Activated CD8-positive, alpha-beta T cell treated with anti-CD3 and anti-CD28 coated beads for 36 hours (primary cell): Measurements from ENCODE around the gene SIL1. TPM values are rescaled to one million over a fixed set of nuclear protein-coding genes. Genes with fewer than 3 reads are reported as not detected.

Experiments
- ATAC-seq: fragments of 200-7000 bp; cut with Tn5 transposase; one replicate; pipeline ENCODE4 v1.10.0; 2021; ENCODE audit warnings: mild to moderate bottlenecking, moderate library complexity
- CTCF ChIA-PET: fragments of 350-600 bp; sonication (Branson Sonifier 250); formaldehyde crosslinking; loops from one replicate; lab custom pipeline; 2021; ENCODE audit warnings: antibody characterized with exemption; lab: Charles Lee
- POLR2A ChIA-PET: fragments of 350-600 bp; sonication (Branson Sonifier 250); formaldehyde crosslinking; loops from one replicate; lab custom pipeline; 2021; ENCODE audit warnings: antibody characterized with exemption; lab: Charles Lee
- DNase-seq: peaks from one replicate; pipeline ENCODE4 v3.0.0-alpha.2; 2020
- H3K27ac Mint-ChIP-seq: one replicate; pipeline ENCODE4 v1.8.0; 2021; ENCODE audit warnings: mild to moderate bottlenecking, mixed read lengths
- H3K27me3 Mint-ChIP-seq: one replicate; pipeline ENCODE4 v1.8.0; 2021; ENCODE audit warnings: mixed read lengths
- H3K36me3 Mint-ChIP-seq: one replicate; pipeline ENCODE4 v1.8.0; 2021; ENCODE audit warnings: low read depth, mixed read lengths
- H3K4me1 Mint-ChIP-seq: one replicate; pipeline ENCODE4 v1.8.0; 2021; ENCODE audit warnings: low read depth, mixed read lengths
- H3K4me3 Mint-ChIP-seq: one replicate; pipeline ENCODE4 v1.8.0; 2021; ENCODE audit warnings: mild to moderate bottlenecking, moderate library complexity, mixed read lengths
- H3K9me3 Mint-ChIP-seq: one replicate; pipeline ENCODE4 v1.8.0; 2021; ENCODE audit warnings: mixed read lengths
- CTCF ChIP-seq: fragments of 200-600 bp; IDR thresholded peaks from one replicate; pipeline ENCODE4 v1.8.0; 2022; ENCODE audit warnings: antibody characterized with exemption, mild to moderate bottlenecking
- intact Hi-C: fragments of 100-400 bp; cut with micrococcal nuclease; formaldehyde crosslinking; loops from one replicate; pipeline ENCODE4 v1.10.0; 2022
- total RNA-seq, 2 experiments: library from RNA; stranded (reverse); gene quantifications; one replicate each; pipeline ENCODE4 v1.2.3, GENCODE V29; 2021

The SIL1 gene
- total RNA-seq, 2 experiments from 2014 or later: 27.6 to 32.3 TPM

GRCh38 chr5:139079225-139079990 is 118.8 kb downstream of the SIL1 start:
- CTCF ChIA-PET: no interaction called here
- POLR2A ChIA-PET: interaction anchor here (0.6 kb wide), 1 partner anchor 14 kb away, joined by 4 read pairs; no protein-coding TSS in a partner anchor

GRCh38 chr5:139078345-139078744 is 119.8 kb downstream of the SIL1 start:
- Mint-ChIP-seq H3K4me3 (no peak overlapping the region), H3K27me3 (no peaks in the 10 kb centered on the region), H3K36me3 (no peaks in the 10 kb centered on the region), H3K4me1 (peaks cover 8% of the 10 kb centered on the region), H3K27ac (no peak overlapping the region), H3K9me3 (no peaks in the 10 kb centered on the region)
- ChIA-PET CTCF (interaction anchor here (0.7 kb wide), 1 partner anchor 919 kb away, joined by 4 read pairs; no protein-coding TSS in a partner anchor), POLR2A (no interaction called here)
- DNase-seq (no peak), ATAC-seq (no peak)
- intact Hi-C loops: no loop called here
- TF ChIP-seq CTCF: no peak

More at GRCh38 chr5:139079225-139079990, 118.8 kb downstream of the SIL1 start:
- Mint-ChIP-seq H3K27me3 (no peaks in the 10 kb centered on the region), H3K4me3 (no peak overlapping the region), H3K36me3 (no peaks in the 10 kb centered on the region), H3K4me1 (peaks cover 8% of the 10 kb centered on the region), H3K9me3 (no peaks in the 10 kb centered on the region), H3K27ac (no peak overlapping the region)
- no peak for TF ChIP-seq CTCF
- no peak for ATAC-seq
- DNase-seq: no peak
- intact Hi-C loops: no loop called here

GRCh38 chr5:139077899-139078298 is 120.3 kb downstream of the SIL1 start:
- ChIA-PET POLR2A (no interaction called here), CTCF (interaction anchor here (0.7 kb wide), 1 partner anchor 919 kb away, joined by 4 read pairs; no protein-coding TSS in a partner anchor)
- Mint-ChIP-seq H3K27me3 (no peaks in the 10 kb centered on the region), H3K9me3 (no peaks in the 10 kb centered on the region), H3K36me3 (no peaks in the 10 kb centered on the region), H3K4me1 (peaks cover 8% of the 10 kb centered on the region), H3K27ac (no peak overlapping the region), H3K4me3 (no peak overlapping the region)
- no peak for TF ChIP-seq CTCF
- ATAC-seq (no peak), DNase-seq (no peak)
- intact Hi-C loops: no loop called here

- H3K9me3 Mint-ChIP-seq: no peaks in the 10 kb centered on the region
- peaks cover 8% of the 10 kb centered on the region for H3K4me1 Mint-ChIP-seq
- DNase-seq: no peak
- POLR2A ChIA-PET: no interaction called here
- H3K27ac Mint-ChIP-seq: no peak overlapping the region
- no peak for ATAC-seq
- CTCF ChIA-PET: interaction anchor here (1.1 kb wide), 1 partner anchor 58 kb away, joined by 3 read pairs; no protein-coding TSS in a partner anchor
- TF ChIP-seq CTCF: no peak
- H3K27me3 Mint-ChIP-seq: no peaks in the 10 kb centered on the region
- H3K4me3 Mint-ChIP-seq: no peak overlapping the region
- H3K36me3 Mint-ChIP-seq: no peaks in the 10 kb centered on the region
- intact Hi-C loops: no loop called here
Observed at GRCh38 chr5:139076111-139076510, 122.1 kb downstream of the SIL1 start.
